HFF-Myc (cell line): ENCODE data around the gene ADCY9.

Experiments used
- DNase-seq: peaks from one replicate; pipeline ENCODE4 v3.0.0-alpha.2; 2011; ENCODE audit warnings: low read depth; ENCODE audit errors: extremely low read depth
- H3K4me3 ChIP-seq: replicated peaks from 2 replicates; pipeline ENCODE4 v1.5.1; 2011; ENCODE audit warnings: low read depth, mild to moderate bottlenecking, control low read depth, low read length
- TF ChIP-seq, protein P1 (sequence below): IDR thresholded peaks from 2 replicates; pipeline ENCODE4 v1.5.1; 2012; ENCODE audit warnings: mild to moderate bottlenecking, low read depth, low read length, control low read depth; ENCODE audit errors: missing control alignments

The ADCY9 gene

DNA sequence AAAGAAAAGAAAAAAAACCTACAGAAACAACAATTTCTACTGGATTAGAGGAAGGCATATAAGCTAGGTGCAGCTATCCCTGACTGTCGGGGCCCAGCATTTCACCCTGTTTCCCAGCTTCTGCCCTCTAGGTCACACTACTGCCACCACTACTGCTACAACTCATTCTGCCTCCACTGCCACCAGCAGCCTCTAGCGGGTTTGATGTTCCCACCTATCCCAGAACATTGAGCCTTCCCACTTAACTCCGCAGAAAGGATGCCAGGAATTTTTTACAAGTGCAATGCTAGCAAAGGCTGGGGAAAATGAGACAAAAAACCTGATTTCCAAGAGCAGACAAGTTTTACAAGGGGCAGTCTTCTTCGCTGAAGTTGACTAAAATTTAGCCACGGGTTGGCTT lies 10.4 kb downstream of the ADCY9 start:
- H3K4me3 ChIP-seq, result no peak overlapping the region
- TF ChIP-seq, protein P1, sequence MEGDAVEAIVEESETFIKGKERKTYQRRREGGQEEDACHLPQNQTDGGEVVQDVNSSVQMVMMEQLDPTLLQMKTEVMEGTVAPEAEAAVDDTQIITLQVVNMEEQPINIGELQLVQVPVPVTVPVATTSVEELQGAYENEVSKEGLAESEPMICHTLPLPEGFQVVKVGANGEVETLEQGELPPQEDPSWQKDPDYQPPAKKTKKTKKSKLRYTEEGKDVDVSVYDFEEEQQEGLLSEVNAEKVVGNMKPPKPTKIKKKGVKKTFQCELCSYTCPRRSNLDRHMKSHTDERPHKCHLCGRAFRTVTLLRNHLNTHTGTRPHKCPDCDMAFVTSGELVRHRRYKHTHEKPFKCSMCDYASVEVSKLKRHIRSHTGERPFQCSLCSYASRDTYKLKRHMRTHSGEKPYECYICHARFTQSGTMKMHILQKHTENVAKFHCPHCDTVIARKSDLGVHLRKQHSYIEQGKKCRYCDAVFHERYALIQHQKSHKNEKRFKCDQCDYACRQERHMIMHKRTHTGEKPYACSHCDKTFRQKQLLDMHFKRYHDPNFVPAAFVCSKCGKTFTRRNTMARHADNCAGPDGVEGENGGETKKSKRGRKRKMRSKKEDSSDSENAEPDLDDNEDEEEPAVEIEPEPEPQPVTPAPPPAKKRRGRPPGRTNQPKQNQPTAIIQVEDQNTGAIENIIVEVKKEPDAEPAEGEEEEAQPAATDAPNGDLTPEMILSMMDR, result no peak
- no peak for DNase-seq

DNA sequence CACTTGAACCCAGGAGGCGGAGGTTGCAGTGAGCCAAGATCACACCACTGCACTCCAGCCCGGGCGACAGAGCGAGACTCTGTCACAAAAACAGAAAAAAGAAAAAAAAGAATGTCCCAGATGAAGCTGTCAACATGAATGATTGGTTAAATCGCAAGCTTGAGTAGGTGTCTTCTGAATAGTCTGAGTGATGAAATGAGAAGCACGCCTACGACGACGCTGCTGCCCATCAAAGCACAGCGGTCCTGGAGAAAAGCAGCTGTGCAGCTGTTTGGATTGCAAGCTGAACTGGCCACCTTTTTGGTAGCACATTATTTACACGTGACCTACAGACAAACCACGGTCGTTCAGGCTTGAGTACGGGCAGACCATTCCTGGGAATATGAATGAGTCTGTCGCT lies 12.5 kb downstream of the ADCY9 start:
- TF ChIP-seq, protein P1, result no peak
- DNase-seq, result no peak
- no peak overlapping the region for H3K4me3 ChIP-seq

DNA sequence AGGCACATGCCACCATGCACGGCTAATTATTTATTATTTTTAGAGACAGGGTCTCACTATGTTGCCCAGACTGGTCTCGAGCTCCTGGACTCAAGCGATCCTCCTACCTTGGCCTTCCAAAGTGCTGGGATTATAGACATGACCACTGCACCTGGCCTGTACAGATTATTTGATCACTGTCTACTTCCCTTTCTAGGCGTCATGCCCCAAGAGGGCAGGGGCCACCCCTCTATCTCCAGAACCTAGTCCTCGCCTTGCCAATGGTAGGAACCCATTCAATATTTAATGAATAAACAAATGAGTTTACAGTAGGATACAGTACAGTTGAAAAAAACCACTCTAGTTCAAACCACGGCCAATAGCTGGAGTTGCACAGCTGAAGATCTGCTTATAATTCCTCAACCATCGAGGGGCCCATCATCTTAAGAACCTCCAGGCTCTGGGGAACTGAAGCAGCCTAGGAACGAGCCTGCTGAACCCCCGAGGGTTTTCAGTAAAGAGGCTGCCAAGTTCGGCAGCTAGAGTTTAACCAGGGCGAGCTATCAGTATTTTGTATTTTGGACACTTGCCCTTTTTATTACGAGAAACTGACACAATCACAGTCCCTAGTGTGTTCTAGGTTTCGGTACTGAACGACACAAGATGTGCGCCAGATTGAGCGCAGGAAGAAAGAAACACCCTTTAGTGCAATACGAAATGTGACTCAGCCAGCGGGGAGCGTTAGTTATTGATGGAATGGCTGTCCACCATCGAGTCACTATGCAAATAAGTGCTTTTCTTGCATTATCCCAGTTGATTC lies 14.6 kb downstream of the ADCY9 start:
- TF ChIP-seq, protein P1, result no peak
- H3K4me3 ChIP-seq, result no peak overlapping the region
- no peak for DNase-seq

DNA sequence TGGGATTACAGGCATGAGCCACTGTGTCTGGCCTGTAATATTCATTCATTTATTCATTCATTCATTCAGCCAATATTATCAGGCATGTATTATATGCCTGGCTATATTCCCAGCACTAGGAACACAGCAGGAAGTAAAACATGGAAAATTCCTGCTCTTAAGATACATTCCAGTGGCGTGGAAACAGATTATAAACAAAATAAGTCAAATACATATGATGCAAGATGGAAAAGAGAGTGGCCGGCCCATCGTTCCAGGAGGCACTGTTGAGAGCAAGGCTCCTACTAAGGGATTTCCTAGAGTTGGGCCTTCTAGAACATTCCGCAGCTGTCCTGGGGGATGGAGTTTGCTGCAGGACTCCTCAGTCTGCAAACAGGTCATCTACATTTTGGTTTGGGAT lies 17.7 kb downstream of the ADCY9 start:
- TF ChIP-seq, protein P1, result no peak
- DNase-seq, result no peak
- H3K4me3 ChIP-seq, result no peak overlapping the region

DNA sequence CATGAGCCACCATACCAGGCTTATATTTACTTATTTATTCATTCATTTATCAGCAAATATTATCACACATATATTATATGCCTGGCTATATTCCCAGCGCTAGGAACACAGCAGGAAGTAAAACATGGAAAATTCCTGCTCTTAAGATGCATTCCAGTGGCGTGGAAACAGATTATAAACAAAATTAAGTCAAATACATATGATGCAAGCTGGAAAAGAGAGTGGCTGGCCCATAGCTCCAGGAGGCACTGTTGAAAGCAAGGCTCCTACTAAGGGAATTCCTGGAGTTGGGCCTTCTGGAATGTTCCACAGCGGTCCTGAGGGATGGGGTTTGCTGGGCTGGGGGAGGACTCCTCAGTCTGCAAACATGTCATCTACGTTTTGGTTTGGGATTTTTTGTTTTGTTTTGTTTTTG lies 18.4 kb downstream of the ADCY9 start:
- no peak for DNase-seq
- no peak overlapping the region for H3K4me3 ChIP-seq
- TF ChIP-seq, protein P1, result no peak

DNA sequence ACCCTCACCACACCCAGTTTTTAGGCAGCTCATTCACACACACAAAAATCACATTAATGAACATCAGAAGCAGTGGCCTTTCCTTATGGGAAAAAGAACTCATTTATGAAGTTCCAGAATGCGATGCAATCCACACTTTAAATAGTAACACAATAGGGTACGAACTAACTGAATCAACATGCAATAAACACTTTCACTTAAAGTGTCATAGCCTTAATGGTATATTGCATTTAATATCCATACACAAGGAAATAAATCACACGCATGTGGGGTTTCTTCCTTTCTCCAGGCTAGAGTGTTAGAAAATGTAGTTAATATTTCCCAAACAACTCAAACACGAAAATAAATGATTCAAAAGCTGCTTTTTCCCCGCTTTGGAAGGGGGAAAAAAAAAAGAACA lies 19.7 kb downstream of the ADCY9 start:
- TF ChIP-seq, protein P1, result no peak
- DNase-seq, result no peak
- H3K4me3 ChIP-seq, result no peak overlapping the region
